OCI-LY1 (cell line): ENCODE data around the gene PSAPL1.

Experiments
- H2AFZ ChIP-seq: fragments of 200-600 bp; sonication (generic), shearing (Covaris generic); 2 replicates; pipeline ENCODE4 v1.6.0; 2014; ENCODE audit warnings: antibody characterized with exemption, mild to moderate bottlenecking, low read length
- H3F3A ChIP-seq: fragments of 200-600 bp; sonication (generic), shearing (Covaris generic); 2 replicates; pipeline ENCODE4 v1.6.0; 2014; ENCODE audit warnings: mild to moderate bottlenecking, antibody characterized with exemption, low read length, moderate library complexity; ENCODE audit not compliant: insufficient read depth
- H3K27ac ChIP-seq: fragments of 200-600 bp; sonication (generic); 2 replicates; pipeline ENCODE4 v1.5.1; 2014; ENCODE audit warnings: low read length, mixed run types, mild to moderate bottlenecking, low read depth; ENCODE audit not compliant: poor library complexity, severe bottlenecking
- H3K27me3 ChIP-seq: fragments of 200-600 bp; sonication (generic); 2 replicates; pipeline ENCODE4 v1.6.0; 2014; ENCODE audit warnings: antibody characterized with exemption, mild to moderate bottlenecking, low read length, moderate library complexity; ENCODE audit not compliant: insufficient read depth
- H3K36me3 ChIP-seq: fragments of 200-600 bp; sonication (generic); 2 replicates; pipeline ENCODE4 v1.6.1; 2014; ENCODE audit warnings: mild to moderate bottlenecking, antibody characterized with exemption, low read length, moderate library complexity, mixed read lengths; ENCODE audit not compliant: insufficient read depth
- H3K4me1 ChIP-seq: fragments of 200-600 bp; sonication (generic); 2 replicates; pipeline ENCODE4 v1.5.1; 2014; ENCODE audit warnings: mild to moderate bottlenecking, low read length, moderate library complexity; ENCODE audit not compliant: insufficient read depth, severe bottlenecking
- H3K4me2 ChIP-seq: fragments of 200-600 bp; sonication (generic), shearing (Covaris generic); 2 replicates; pipeline ENCODE4 v1.6.1; 2014; ENCODE audit warnings: low read length
- H3K4me3 ChIP-seq: fragments of 200-600 bp; sonication (generic); 2 replicates; pipeline ENCODE4 v1.5.1; 2014; ENCODE audit warnings: low read length, low read depth, mild to moderate bottlenecking, mixed read lengths; ENCODE audit not compliant: poor library complexity, severe bottlenecking
- H3K79me2 ChIP-seq: fragments of 200-600 bp; shearing (Covaris generic); 2 replicates; pipeline ENCODE4 v1.6.1; 2016; ENCODE audit warnings: mixed run types, low read length, mixed read lengths; ENCODE audit not compliant: insufficient read depth
- H3K9ac ChIP-seq: fragments of 200-600 bp; sonication (generic), shearing (Covaris generic); 2 replicates; pipeline ENCODE4 v1.6.1; 2014; ENCODE audit warnings: mild to moderate bottlenecking, low read length, mixed read lengths
- H3K9me2 ChIP-seq: fragments of 200-600 bp; sonication (generic), shearing (Covaris generic); 2 replicates; pipeline ENCODE4 v1.6.1; 2014; ENCODE audit warnings: low read depth, mild to moderate bottlenecking, low read length, mixed read lengths
- H3K9me3 ChIP-seq: fragments of 200-600 bp; shearing (Covaris generic); 2 replicates; pipeline ENCODE4 v1.6.1; 2014; ENCODE audit warnings: low read length, mixed read lengths
- H4K20me1 ChIP-seq: fragments of 200-600 bp; sonication (generic), shearing (Covaris generic); 2 replicates; pipeline ENCODE4 v1.6.0; 2016; ENCODE audit warnings: mild to moderate bottlenecking, low read length; ENCODE audit not compliant: insufficient read depth
- CTCF ChIP-seq: fragments of 200-600 bp; sonication (generic), shearing (Covaris generic); IDR thresholded peaks from 2 replicates; pipeline ENCODE4 v1.5.1; 2017; ENCODE audit warnings: mild to moderate bottlenecking, antibody characterized with exemption, low read length, moderate library complexity, mixed read lengths
- EZH2 ChIP-seq: fragments of 200-600 bp; sonication (generic), shearing (Covaris generic); IDR thresholded peaks from 2 replicates; pipeline ENCODE4 v1.8.0; 2017; ENCODE audit warnings: borderline replicate concordance, mixed run types, mild to moderate bottlenecking, antibody characterized with exemption, low read length, moderate library complexity, mixed read lengths

PSAPL1 gene

DNA sequence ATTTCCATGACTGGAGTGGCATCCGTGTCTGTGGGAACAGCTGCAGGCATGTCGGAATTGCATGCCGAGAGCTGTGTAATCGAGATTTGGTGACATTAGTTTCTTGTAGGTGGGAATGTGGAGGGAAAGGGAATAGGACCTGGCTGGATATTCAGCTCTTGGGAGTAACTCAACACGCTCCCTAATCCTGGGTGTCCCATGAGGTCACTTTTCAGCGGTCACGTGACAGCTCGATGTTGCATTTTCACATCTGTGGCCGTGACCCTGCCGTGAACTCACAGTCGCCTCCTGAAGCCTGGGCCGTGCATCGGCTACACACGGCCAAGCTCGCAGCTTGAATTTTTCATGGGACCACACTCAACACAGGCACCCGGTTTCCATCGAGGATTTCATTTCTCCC lies 25.8 kb upstream of the PSAPL1 start:
- no peaks in the 10 kb centered on the region for H3F3A ChIP-seq
- no peak overlapping the region for H3K27ac ChIP-seq
- H3K9ac ChIP-seq, result no peak overlapping the region
- no peak overlapping the region for H3K4me3 ChIP-seq
- no peaks in the 10 kb centered on the region for H3K27me3 ChIP-seq
- H4K20me1 ChIP-seq, result no peaks in the 10 kb centered on the region
- H3K36me3 ChIP-seq, result no peaks in the 10 kb centered on the region
- H3K79me2 ChIP-seq, result no peaks in the 10 kb centered on the region
- no peaks in the 10 kb centered on the region for H3K9me3 ChIP-seq
- no peaks in the 10 kb centered on the region for H3K9me2 ChIP-seq
- H3K4me2 ChIP-seq, result no peak overlapping the region
- H3K4me1 ChIP-seq, result no peaks in the 10 kb centered on the region
- no peak for TF ChIP-seq CTCF
- no peak for TF ChIP-seq EZH2
- H2AFZ ChIP-seq, result no peak overlapping the region

DNA sequence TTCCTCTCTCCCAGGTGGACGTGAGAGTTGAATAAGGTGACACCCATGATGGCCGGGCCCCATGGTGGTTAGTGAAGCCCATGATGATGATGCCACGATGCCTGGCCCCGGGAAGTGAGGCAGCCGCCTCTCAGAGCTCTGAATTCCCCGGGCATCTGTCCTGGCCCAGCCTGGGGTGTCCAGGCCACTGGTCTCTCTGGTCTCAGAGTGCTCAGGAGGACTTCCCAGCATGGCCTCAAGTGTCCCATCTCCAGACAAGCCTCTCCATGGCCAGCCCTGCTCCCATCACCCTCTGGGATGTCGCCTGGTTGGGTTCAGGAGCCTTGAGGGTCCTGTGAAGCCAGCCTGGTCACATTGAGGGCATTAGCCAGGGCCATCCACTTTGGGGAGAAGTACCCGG lies 24.7 kb upstream of the PSAPL1 start:
- H3K4me2 ChIP-seq, result no peak overlapping the region

DNA sequence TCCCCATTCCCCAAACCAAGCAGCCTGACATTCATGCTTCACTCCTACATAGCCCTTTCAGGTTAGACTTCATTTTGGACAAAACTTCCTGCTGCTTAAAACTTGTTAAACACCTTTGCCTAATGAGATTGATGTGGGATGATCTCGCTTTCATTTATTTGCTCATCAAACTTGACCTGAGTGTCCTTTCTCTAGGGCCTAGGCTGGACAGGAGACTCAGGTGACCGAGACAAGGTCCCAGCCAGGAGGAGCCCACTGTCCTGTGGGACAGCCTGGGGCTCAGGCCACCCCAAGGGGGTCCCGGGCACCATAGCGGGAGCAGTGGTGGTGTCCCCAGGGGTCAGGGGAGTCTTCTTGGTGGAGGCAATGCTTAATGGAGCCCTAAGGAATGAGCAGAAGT lies 23.7 kb upstream of the PSAPL1 start:
- no peaks in the 10 kb centered on the region for H3K4me1 ChIP-seq

More for the DNA sequence above, 24.7 kb upstream of the PSAPL1 start:
- H3K9ac ChIP-seq, result no peak overlapping the region
- H3F3A ChIP-seq, result no peaks in the 10 kb centered on the region
- H3K79me2 ChIP-seq, result no peaks in the 10 kb centered on the region
- no peaks in the 10 kb centered on the region for H4K20me1 ChIP-seq
- no peaks in the 10 kb centered on the region for H3K27me3 ChIP-seq
- H3K9me3 ChIP-seq, result no peaks in the 10 kb centered on the region
- H3K4me3 ChIP-seq, result no peak overlapping the region
- no peaks in the 10 kb centered on the region for H3K9me2 ChIP-seq
- TF ChIP-seq EZH2 (no peak), CTCF (no peak)
- H3K27ac ChIP-seq, result no peak overlapping the region
- H2AFZ ChIP-seq, result no peak overlapping the region
- H3K4me1 ChIP-seq, result no peaks in the 10 kb centered on the region
- no peaks in the 10 kb centered on the region for H3K36me3 ChIP-seq

More for the DNA sequence above, 23.7 kb upstream of the PSAPL1 start:
- no peaks in the 10 kb centered on the region for H3F3A ChIP-seq
- H3K4me3 ChIP-seq, result no peak overlapping the region
- no peaks in the 10 kb centered on the region for H3K27me3 ChIP-seq
- no peak overlapping the region for H3K9ac ChIP-seq
- no peaks in the 10 kb centered on the region for H3K9me3 ChIP-seq
- H3K36me3 ChIP-seq, result no peaks in the 10 kb centered on the region
- no peaks in the 10 kb centered on the region for H3K9me2 ChIP-seq
- no peak for TF ChIP-seq EZH2
- TF ChIP-seq CTCF, result no peak
- no peaks in the 10 kb centered on the region for H4K20me1 ChIP-seq
- H3K4me2 ChIP-seq, result no peak overlapping the region
- no peak overlapping the region for H3K27ac ChIP-seq
- no peak overlapping the region for H2AFZ ChIP-seq
- H3K79me2 ChIP-seq, result no peaks in the 10 kb centered on the region
